NT2/D1 (cell line): ENCODE data around the gene TMEM225B.
"Not testable (repeated sequence)": the region's sequence is repeated elsewhere in the genome, so short reads cannot be mapped to it uniquely, and the experiment has no call there.

ENCODE experiments used
- DNase-seq: peaks from one replicate; pipeline ENCODE4 v3.0.0-alpha.2; 2011; ENCODE audit warnings: low read depth, low spot score
- H3K27me3 ChIP-seq: 2 replicates; pipeline ENCODE4 v1.6.0; 2011; ENCODE audit warnings: mild to moderate bottlenecking; ENCODE audit not compliant: insufficient read length, insufficient read depth
- H3K36me3 ChIP-seq: 2 replicates; pipeline ENCODE4 v1.6.1; 2011; ENCODE audit warnings: mild to moderate bottlenecking, low read length, mixed read lengths; ENCODE audit not compliant: insufficient read depth, insufficient read length
- H3K4me1 ChIP-seq: 2 replicates; pipeline ENCODE4 v1.5.1; 2011; ENCODE audit not compliant: insufficient read depth, insufficient read length
- H3K4me3 ChIP-seq: 2 replicates; pipeline ENCODE4 v1.5.1; 2011; ENCODE audit warnings: low read depth; ENCODE audit not compliant: insufficient read length
- H3K9ac ChIP-seq: 2 replicates; pipeline ENCODE4 v1.6.0; 2011; ENCODE audit warnings: low read depth; ENCODE audit not compliant: insufficient read length
- H3K9me3 ChIP-seq: 2 replicates; pipeline ENCODE4 v1.5.1; 2011; ENCODE audit warnings: mild to moderate bottlenecking, low read length; ENCODE audit not compliant: insufficient read depth
- SUZ12 ChIP-seq: IDR thresholded peaks from 2 replicates; pipeline ENCODE4 v1.6.1; 2011; ENCODE audit not compliant: insufficient read length, insufficient read depth; ENCODE audit errors: extremely low read depth
- YY1 ChIP-seq: IDR thresholded peaks from 2 replicates; pipeline ENCODE4 v1.6.1; 2011; ENCODE audit not compliant: insufficient read length, insufficient read depth
- ZNF274 ChIP-seq: IDR thresholded peaks from 2 replicates; pipeline ENCODE4 v1.6.1; 2011; ENCODE audit warnings: mild to moderate bottlenecking, low read depth, low read length

The TMEM225B gene

GRCh38 chr7:99653754-99654153 lies 55.7 kb downstream of the TMEM225B start:
- Histone ChIP-seq H3K9me3 (no peaks in the 10 kb centered on the region), H3K27me3 (no peaks in the 10 kb centered on the region), H3K4me1 (no peaks in the 10 kb centered on the region), H3K36me3 (no peaks in the 10 kb centered on the region), H3K9ac (no peak overlapping the region), H3K4me3 (no peak overlapping the region)
- no peak for DNase-seq
- TF ChIP-seq SUZ12, result no peak
- TF ChIP-seq ZNF274, result no peak
- TF ChIP-seq YY1, result no peak

- not testable (repeated sequence) for H3K4me1 ChIP-seq, H3K9ac ChIP-seq, H3K36me3 ChIP-seq, H3K9me3 ChIP-seq, H3K27me3 ChIP-seq, H3K4me3 ChIP-seq, DNase-seq
Measured at GRCh38 chr7:99654626-99655025, 56.6 kb downstream of the TMEM225B start.

- not testable (repeated sequence) for H3K9ac ChIP-seq, H3K4me1 ChIP-seq, H3K36me3 ChIP-seq, H3K4me3 ChIP-seq, DNase-seq, H3K27me3 ChIP-seq
- H3K9me3 ChIP-seq, result peaks cover 13% of the 10 kb centered on the region; the same call in 1 of the 2 replicates
Measured at GRCh38 chr7:99657879-99658278, 59.8 kb downstream of the TMEM225B start.
